Measurements from ENCODE around the gene IRAK1.
"Not testable (repeated sequence)": the region's sequence is repeated elsewhere in the genome, so short reads cannot be mapped to it uniquely, and the experiment has no call there.

IRAK1 gene

GRCh38 chrX:154018518-154019060 lies 1.1 kb downstream of the IRAK1 start:
- DNase-seq, result no peak

GRCh38 chrX:154017766-154018517 lies 1.8 kb downstream of the IRAK1 start:
- DNase-seq, result no peak

DNA sequence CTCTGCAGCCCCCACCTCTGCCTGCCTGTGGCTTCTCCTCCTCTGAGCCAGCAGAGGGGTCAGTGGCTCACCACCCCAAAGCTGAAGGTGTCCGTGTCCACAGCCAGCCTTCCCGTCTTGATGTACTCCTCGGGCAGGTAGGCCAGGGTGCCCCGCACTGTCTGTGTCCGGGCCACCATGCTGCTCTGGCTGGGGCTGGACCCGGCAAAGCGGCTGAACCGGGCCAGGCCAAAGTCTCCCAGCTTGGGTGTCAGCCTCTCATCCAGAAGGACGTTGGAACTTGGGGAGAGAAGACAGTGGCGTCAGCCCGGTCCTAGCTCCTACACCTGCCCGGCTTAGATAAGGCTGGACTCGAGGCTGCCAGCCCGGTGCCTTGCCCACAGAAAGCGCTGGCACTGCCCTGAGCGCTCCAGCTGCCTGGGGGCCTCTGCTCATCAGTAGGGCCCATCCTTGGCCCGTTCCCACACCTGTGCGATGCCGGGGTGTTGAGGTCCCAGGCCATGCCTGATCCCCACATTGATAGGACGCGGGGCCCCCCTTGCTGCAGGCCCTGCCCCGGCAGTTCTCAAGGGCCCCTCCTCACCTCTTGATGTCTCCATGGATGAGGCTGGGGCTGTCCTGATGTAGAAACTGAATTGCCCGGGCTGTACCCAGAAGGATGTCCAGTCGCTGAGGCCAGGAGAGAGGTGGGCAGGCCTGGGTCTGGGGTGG lies 3.2 kb downstream of the IRAK1 start:
- DNase-seq, result no peak

- no peak for DNase-seq
Observed at GRCh38 chrX:154015581-154016264, 4.0 kb downstream of the IRAK1 start.

DNA sequence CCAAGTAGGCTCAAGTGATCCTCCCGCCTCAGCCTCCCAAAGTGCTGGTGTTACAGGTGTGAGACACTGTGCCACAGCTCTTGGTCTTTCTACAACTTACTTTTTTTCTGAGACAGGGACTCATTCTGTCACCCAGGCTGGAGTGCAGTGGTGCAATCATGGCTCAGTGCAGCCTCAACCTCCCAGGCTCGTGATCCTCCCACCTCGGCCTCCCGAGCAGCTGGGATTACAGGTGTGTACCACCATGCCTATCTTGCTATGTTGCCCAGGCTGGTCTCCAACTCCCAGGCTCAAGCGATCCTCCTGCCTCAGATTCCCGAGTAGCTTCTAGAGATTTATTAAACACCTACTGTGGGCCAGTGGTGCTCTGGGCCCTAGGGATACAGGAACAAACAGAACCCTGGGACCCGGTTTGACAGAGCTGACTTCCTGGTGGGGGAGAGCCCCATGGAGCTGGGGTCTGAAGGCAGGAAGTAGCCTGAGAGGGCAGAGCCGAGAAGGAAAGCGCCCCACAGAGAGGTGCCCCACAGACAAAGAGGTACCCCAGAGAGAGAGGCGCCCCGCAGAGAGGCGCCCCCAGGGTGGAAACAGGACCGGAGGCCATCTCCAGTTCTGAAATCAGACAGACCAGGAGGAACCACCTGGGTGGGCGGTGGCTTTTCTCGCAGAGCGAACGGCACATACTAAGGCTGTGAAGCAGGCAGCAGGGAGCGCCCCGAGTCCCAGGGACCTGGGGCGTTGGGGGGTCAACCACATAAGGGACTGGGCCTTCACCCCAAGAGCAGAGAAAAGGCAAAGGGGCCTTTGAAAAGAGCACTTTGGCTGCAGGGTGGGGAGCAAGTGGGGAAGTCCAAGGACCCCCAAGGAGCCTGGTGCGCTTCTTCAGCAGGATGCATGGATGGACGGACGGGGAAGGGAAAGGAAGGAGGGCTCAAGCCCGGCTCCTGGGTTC lies 5.0 kb downstream of the IRAK1 start:
- DNase-seq, result no peak

DNA sequence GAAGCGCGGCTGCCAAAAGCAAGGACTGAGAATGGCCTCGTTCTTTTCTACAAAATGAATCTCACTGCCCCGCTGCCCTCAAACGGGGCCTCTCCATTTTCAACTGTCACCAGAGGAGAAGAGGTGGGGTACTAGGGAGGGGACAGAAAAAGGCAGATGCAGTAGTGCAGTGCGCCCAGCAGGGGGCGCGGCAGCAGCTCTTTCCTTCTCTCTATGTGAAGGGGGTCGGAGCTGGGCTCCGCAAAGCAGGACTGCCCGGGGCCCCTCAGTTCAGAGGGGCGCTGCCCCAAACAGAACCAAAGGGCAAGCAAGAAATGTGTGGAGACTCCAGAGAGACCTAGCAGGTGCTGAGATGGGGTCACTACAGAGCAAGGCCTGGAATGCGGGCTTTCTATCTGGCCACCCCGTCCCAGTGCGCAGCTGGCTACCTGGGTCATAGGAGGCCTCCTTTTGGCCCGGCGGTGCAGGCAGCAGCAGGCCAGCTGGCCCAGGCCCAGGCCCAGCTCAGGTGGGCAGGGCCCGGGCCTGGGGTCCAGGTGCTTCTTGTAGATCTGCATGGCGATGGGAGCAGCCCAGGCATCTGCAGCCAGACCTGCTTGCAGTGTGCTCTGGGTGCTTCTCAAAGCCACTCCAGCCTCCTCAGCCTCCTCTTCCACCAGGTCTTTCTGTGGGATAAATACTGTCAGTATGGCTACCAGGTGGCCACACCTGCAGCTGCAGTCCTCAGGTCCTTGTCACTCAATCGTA lies 5.9 kb downstream of the IRAK1 start:
- peak; percentile 31 for DNase-seq

GRCh38 chrX:154013001-154013421 lies 6.7 kb downstream of the IRAK1 start:
- no peak for DNase-seq

GRCh38 chrX:154012336-154012991 lies 7.2 kb downstream of the IRAK1 start:
- DNase-seq, result no peak

DNA sequence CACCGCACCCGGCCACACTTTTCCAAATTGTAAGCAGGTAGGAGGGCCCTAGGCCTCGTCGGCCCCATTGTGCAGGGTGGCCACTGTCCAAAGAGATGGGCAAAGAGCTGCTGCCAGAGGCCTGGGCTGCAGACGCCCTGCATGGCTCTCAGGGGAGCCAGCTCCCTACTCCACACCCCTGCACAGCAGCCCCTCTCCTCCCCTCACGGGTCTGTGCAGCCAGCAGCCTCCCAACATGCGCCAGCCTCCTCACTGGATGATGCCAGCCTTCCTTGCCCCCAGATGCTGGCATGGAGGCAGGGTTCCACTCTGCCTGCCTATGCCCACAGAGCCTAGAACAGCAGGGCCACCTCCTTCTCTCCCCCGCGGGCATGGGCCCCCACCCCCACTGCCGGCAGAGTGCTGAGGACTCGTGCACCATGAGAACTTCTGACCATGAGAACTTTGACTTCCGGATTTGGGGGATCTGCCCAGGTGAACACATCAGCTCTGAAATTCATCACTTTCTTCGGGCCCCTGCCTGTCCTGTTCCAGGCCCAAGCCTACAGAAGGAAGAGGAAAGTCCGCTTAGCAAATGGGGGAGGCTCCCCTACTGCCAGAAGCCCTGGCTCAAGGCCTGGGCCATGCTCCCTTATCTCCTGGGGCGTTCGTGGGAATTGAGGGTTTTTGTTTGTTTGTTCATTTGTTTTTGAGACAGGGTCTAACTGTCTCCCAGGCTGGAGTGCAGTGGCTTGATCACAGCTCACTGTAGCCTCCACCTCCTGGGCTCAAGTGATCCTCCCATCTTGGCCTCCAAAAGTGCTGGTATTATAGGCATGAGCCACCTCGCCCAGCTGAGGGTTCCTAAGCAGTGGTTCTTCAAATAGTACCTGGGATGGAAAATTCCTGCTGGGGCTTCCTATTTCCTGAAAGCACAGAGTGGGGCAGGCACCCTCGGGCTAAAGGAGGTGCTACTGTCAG lies 8.0 kb downstream of the IRAK1 start:
- no peak for DNase-seq

DNA sequence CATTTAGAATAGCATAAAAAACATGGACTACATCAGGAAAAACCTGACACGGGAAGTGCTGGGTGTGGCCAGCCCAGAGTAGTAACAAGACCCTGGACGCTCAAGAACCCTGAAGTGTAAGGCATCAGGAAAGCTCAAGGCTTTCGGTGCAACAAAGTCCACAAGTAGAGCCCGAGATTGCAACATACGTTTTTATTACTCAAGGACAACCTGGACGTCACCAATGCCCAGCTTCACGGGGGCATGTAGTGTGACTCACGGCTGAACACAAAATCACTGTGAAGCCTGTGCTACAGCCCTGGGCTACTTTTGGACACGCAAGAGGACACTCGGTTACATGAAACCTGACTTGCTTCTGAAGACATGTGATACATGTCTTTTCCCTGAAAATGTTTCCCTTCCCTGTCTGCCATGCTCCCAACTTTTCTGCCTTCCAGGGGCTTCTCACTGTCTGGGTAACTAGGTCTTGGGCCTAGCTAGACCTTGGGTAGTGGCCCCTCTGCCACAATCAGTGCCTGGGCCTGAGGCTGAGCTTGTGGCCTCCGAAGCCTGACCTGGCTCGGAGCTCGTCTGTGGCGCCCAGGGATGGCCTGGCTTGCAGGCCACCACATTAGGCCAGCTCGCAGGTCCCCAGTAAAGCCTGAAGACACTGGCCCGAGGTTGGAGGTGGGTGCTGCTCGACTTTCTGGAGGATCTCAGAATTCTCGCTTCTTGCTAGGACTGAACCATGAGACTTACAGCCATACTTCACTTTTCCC lies 9.2 kb downstream of the IRAK1 start:
- no peak for DNase-seq

DNA sequence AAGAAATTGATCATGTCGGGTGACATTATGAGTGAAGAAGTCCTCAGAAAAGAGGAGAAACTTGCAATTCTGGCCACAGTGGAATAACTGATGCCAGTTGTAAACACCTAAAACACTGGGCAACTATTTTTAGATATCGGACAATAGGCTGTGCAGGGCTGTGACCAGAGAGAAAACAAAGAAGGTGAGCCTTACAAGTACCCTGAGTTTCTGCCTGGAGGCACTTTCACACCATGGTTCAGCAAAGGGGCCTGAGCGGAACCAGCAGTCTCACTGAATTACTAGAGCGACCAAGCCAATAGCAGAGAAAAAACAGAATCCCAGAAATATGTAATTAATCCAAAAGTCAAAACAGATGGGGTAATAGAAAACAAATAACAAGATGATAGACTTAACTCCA lies 11.2 kb downstream of the IRAK1 start:
- no peak for DNase-seq

DNA sequence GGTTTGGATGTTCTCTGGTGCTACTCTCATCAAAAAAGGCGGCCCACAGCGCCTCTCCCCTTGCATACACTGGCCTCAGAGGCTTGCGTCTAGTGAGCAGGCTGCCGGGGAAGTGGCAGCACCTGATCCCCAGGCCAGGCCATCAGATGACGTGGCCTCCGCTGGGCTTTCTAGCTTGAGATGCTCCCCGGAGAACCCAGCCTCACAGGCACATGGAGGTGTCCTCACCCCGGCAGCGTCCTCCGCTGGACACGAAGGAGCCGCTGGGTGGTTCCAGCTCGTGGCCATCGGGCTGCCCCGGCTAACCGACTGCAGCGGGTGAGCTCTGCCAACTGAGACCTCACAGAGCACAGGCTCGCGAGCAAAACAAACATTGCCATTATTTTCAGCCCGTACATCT lies 12.8 kb downstream of the IRAK1 start:
- DNase-seq, result no peak

DNA sequence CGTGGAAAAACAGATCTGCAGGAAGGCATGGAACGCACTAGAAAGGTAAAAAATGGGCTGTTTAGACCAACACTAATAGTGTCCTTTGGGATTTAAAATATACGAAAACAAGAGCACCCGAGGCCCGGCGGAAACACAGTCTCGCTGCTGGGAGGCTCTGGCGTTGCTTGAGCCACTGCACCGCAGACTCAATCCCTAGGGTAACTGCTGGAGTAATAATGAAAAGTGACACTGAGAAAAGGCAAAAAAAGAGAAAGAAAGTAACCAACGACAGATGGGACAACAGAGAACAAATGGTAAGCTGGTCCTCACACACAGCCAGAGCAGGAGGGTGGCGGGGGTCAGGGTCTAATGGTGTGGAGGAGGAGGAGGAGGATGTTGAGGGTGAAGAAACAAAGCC lies 15.4 kb downstream of the IRAK1 start:
- DNase-seq, result no peak

DNA sequence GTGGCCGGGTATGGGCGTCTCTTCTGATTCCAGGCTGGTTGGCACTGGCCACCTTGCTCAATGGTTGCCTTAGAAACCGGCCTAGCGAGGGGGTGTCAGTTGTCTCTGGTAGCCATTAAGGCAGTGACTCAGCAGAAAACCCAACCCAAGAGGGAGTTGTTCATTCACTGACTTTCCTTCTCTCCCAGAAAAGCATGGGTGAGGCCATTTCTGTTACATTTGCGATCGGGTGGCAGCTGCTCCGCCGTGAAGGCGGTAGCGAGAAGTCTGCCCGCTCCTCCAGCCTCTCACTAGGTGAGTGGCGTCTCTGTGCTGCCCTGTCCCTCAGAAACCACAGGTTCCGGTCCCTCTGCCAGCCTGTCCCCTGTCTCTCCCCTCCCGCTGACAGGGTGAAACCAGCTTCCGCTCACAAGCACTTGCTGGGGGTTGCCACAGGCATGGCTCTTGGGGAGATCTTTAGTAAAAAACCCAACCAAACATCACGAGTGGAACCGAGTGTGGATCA lies 17.4 kb downstream of the IRAK1 start:
- peak; percentile 66 for DNase-seq

- no peak for DNase-seq
Observed at GRCh38 chrX:154000051-154000450, 19.7 kb downstream of the IRAK1 start.

DNA sequence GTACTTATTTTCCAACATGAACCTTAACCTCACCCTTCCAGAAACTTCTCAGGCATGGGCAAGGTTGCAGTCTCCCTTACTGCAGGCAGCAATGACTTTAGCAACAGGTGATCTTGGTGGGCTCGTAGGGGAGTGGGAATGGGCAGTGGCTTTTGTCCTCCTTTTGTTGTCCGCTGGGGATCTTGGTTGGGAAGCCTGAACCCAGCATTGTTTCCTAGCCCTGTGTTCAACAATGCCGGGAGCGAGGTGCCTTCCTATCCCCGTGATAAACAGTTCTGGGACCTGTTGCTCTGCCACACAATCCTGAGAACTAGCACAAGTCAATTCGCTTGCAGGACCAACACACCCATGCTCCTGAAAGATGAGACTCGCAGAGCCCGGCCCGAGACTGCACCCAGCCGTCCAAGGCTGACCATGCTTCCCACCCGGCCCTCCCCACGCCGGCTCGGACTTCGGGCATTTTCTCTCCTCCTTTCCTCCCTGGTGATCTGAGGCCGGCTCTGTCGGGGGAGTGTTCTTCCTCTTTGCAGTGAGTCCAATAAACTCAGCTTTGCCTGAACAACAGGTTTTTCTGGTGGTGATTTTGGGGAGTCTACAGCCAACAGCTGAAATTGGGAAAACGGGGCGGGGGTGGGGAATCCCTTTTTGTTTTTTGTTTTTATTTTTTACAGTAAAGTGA lies 20.2 kb downstream of the IRAK1 start:
- DNase-seq, result no peak

GRCh38 chrX:153995504-153995903 lies 24.2 kb downstream of the IRAK1 start:
- no peak for DNase-seq

DNA sequence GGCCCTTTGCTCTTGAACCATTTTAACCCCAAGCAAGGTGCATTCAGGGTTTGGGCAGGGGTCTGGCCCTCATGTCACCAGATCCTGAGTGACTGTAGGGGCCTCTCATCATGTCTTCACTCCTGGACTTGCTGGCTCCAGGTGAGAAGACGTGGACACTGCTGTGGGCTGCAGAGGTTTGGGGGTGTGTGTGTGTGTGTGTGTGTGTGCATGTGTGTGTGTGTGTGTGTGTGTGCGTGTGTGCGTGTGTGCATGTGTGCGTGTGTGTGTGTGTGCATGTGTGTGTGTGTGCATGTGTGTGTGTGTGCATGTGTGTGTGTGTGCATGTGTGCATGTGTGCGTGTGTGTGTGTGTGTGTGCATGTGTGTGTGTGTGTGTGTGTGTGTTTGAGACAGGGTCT lies 25.3 kb downstream of the IRAK1 start:
- DNase-seq, result not testable (repeated sequence)
